Measurements from ENCODE around the gene IL1R1. TPM values are rescaled to one million over a fixed set of nuclear protein-coding genes. Genes with fewer than 3 reads are reported as not detected.

IL1R1 gene
- total RNA-seq, 1 experiment from 2014 or later = 0.39 TPM

DNA sequence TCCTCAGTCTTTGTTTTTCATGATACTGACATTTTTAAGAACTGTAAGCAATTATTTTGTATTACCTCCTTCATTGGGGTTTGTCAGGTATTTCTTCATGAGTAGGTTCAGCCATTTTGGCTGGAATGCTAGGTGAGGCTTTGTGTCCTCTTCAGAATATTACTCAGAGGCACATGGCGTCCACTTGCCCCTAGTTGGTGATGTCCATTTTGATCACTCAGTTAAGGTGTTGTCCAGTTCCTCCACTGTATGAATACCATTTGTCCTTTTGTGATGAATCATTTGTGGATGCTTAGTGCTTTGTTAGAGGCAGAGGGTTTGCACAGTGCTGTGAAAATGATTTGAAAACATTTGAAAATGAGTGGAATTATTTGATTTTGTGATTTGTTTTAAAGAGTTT is 49.0 kb downstream of the IL1R1 start:
- no peak overlapping the region for H3K27ac ChIP-seq (ENCODE audit: insufficient read length, low read depth, low read length)
- H2AFZ ChIP-seq (ENCODE audit: low read length) = no peak overlapping the region
- H2BK5ac ChIP-seq (ENCODE audit: insufficient read length, low read length) = no peak overlapping the region
- H3K79me2 ChIP-seq (ENCODE audit: insufficient read depth, low read length) = no peaks in the 10 kb centered on the region
- H2BK20ac ChIP-seq (ENCODE audit: low read depth, low read length, poor library complexity, severe bottlenecking) = no peak overlapping the region
- H3T11ph ChIP-seq (ENCODE audit: low read length) = no peak overlapping the region
- no peak for TF ChIP-seq CTCF (conservative IDR thresholded peaks at IDR 0.05)
- H3K4ac ChIP-seq (ENCODE audit: low read depth, low read length) = no peak overlapping the region
- no peak overlapping the region for H3K4me2 ChIP-seq (ENCODE audit: insufficient read depth, insufficient read length, low read length)
- Mint-ChIP-seq H3K9me3 (peaks cover 0 to 2% of the 10 kb centered on the region in 2 experiments; a peak in 1 of 5 replicates), H3K36me3 (ENCODE audit: insufficient read depth in 1 of 3, low read depth in 3 of 3) (no peaks in the 10 kb centered on the region), H3K27me3 (ENCODE audit: low read depth) (peaks cover 30% of the 10 kb centered on the region), H3K27ac (no peak overlapping the region), H3K4me1 (peaks cover 0 to 4% of the 10 kb centered on the region in 2 experiments; a peak in 1 of 4 replicates), H3K4me3 (no peak overlapping the region)
- H4K91ac ChIP-seq (ENCODE audit: insufficient read length, low read depth, low read length) = no peak overlapping the region
- no peak for DNase-seq
- H4K8ac ChIP-seq (replicated peaks; ENCODE audit: insufficient read length, low read depth, low read length) = no peak overlapping the region
- no CpG with 5 or more reads among the region's 1 CpG for WGBS (ENCODE audit: extremely low coverage, insufficient read length, low lambda C conversion rate)
- no peak overlapping the region for H2BK15ac ChIP-seq (ENCODE audit: low read depth, low read length)
- no peaks in the 10 kb centered on the region for H3K79me1 ChIP-seq (ENCODE audit: insufficient read depth, low read depth, low read length, poor library complexity, severe bottlenecking)
- H2AK5ac ChIP-seq (ENCODE audit: insufficient read length, low read length) = no peak overlapping the region
- no peak overlapping the region for H2BK120ac ChIP-seq (ENCODE audit: low read depth, low read length, poor library complexity, severe bottlenecking)
- peaks cover 3% of the 10 kb centered on the region; the same call in 1 of the 2 replicates for H3K27me3 ChIP-seq (ENCODE audit: insufficient read depth, low read length)
- no peak overlapping the region for H3K56ac ChIP-seq (ENCODE audit: insufficient read length, low read depth, low read length)
- no peak overlapping the region for H3K14ac ChIP-seq (ENCODE audit: insufficient read depth, low read length)
- H3K23ac ChIP-seq (ENCODE audit: insufficient read length, low read depth, low read length) = no peak overlapping the region
- no peaks in the 10 kb centered on the region for H3K9me3 ChIP-seq (ENCODE audit: control insufficient read depth, low read depth, low read length)
- H4K20me1 ChIP-seq (ENCODE audit: control insufficient read depth, insufficient read depth, insufficient read length) = no peaks in the 10 kb centered on the region
- no peak overlapping the region for H3K9ac ChIP-seq (ENCODE audit: extremely low read depth, insufficient read length, low read length)
- no peaks in the 10 kb centered on the region for H3K4me1 ChIP-seq (ENCODE audit: insufficient read depth, low read length)
- H4K5ac ChIP-seq (ENCODE audit: insufficient read length, low read depth, low read length) = no peak overlapping the region
- no peaks in the 10 kb centered on the region for H3K23me2 ChIP-seq (ENCODE audit: insufficient read length, low read depth, low read length, poor library complexity, severe bottlenecking)
- no peak overlapping the region for H2BK12ac ChIP-seq (ENCODE audit: insufficient read length, low read depth, low read length)
- no peak overlapping the region for H3K18ac ChIP-seq (ENCODE audit: insufficient read length, low read depth, low read length)
